ENCODE data around the gene ZNF471. TPM values are rescaled to one million over a fixed set of nuclear protein-coding genes. Genes with fewer than 3 reads are reported as not detected.

The ZNF471 gene
- total and polyA plus RNA-seq, 9 donors: 5.9 to 22.4 (median 14.1) TPM

DNA sequence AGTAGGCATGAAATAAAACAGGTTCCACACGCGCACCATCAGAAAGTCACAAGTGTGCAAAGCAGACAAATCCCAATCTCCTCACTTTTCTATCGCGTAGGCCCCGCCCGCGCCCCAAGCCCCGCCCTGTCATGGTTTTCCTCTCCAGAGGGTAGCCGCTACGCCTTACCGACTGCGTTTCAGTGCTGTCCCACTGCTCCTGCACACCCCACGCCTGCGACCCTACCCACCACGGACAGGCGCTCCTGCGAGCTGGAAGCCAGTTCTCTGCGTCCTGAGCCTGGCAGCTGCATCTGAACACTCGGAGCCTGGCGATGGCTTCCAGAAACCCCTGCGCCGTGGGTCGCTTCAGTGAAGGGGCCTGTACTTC, 59.2 kb downstream of the ZNF471 start:
- H3K36me3 ChIP-seq: no peaks in the 10 kb centered on the region
- peak overlapping the region; percentile 86 for H3K4me3 ChIP-seq
- H3K4me1 ChIP-seq (ENCODE audit: insufficient read depth): peaks cover 9% of the 10 kb centered on the region
- intact Hi-C loops (cut with DNase I): no loop called here
- 1% methylated on average over 23 of the region's 23 CpGs for WGBS, 3 donors
- H3K27me3 ChIP-seq: no peaks in the 10 kb centered on the region
- TF ChIP-seq CTCF (IDR thresholded peaks at IDR 0.05) (no peak), EP300 (IDR thresholded peaks at IDR 0.05) (no peak), POLR2A (IDR thresholded peaks at IDR 0.05) (no peak)
- peak in 3 of 5 donors; percentile 35 to 68 (median 54) for DNase-seq
- H3K27ac ChIP-seq: peak overlapping the region in 1 of 2 donors; percentile 52
- peaks cover under 1 to 32% of the 10 kb centered on the region in 2 donors for H3K9me3 ChIP-seq

DNA sequence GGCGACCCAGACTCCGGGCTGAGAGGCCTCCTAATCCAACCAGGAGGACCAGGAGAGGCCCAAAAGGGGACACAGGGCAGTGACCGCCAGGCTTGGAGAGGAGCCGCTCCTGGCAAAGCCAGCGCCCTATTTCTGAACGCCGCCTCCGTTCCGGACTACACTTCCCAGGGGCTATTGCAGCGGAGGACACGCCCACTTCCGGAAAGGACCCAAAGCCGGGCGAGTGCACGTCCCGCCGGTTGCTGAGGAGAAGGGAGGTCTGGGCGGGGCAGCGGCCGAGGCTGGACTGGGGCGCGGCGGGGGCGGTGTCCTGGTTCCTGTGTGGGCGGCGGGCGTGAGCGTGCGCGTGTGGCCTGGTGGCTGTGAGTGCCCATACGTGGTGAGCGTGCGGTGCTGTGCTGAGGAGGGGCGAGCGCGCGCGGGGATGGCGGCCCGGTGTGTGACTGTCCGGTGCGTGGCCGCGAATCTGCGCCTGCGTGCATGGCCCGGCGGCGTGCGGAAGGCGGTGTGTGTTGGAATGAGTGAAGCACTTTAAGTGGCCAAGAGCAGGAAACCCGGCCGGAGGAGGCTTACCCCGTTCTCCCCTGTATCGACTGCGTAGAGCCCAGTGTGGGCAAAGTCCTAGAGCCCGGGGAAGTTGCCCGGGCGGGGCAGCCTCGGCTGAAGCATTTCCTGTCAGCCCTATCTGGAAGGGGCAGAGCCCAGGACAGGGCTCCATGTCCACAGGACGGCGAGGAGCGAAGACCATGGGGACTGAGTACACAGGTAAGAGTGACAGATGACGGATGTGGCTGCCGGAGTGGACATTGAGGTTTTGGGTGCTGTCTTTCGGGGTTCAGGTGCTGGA, 59.8 kb downstream of the ZNF471 start, which contains the start of gene ZNF470:
Gene ZNF470 (plus strand): TSS at position 195 of the 847 bp plus-strand sequence. CDS start 2,844 bp downstream, outside the sequence.
- H3K36me3 ChIP-seq: no peaks in the 10 kb centered on the region
- H3K4me3 ChIP-seq: peak within 1 kb of the TSS; percentile 86
- WGBS, 3 donors: 1 to 3% (median 2%) methylated on average over 53 to 66 of the region's 66 CpGs
- DNase-seq: peak; percentile 92 to 94 (median 92)
- peaks cover 0 to 32% of the 10 kb centered on the region in 2 donors for H3K9me3 ChIP-seq
- peak within 1 kb of the TSS in 1 of 2 donors; percentile 52 for H3K27ac ChIP-seq
- TF ChIP-seq CTCF (IDR thresholded peaks at IDR 0.05) (no peak), EP300 (IDR thresholded peaks at IDR 0.05) (no peak), POLR2A (IDR thresholded peaks at IDR 0.05) (peak; percentile 48)
- H3K27me3 ChIP-seq: no peaks in the 10 kb centered on the region
- intact Hi-C loops (cut with DNase I): no loop called here
- peaks cover 9% of the 10 kb centered on the region for H3K4me1 ChIP-seq (ENCODE audit: insufficient read depth)

DNA sequence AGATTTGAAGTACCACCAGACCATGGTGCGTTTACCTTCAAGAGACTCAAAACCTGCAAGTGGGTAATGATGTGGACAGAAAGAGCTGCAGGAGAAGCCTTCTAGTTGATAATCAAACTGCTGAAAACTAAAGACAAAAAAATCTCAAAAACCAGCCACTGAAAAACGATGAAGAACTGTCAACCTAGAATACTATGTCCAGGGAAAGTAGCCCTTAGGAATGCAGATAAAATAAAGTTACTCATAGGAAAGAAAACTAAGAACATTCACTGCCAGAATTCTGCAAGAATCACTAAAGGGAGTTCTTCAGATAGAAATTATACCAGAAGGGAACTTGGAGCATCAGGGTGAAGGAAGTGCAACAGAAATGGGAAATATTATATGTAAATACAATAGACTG, 64.9 kb downstream of the ZNF471 start:
- TF ChIP-seq CTCF (IDR thresholded peaks at IDR 0.05): no peak
- Histone ChIP-seq H3K4me3 (no peak overlapping the region), H3K27me3 (no peaks in the 10 kb centered on the region), H3K36me3 (peaks cover 6% of the 10 kb centered on the region), H3K27ac (no peak overlapping the region), H3K9me3 (peaks cover 9 to 55% of the 10 kb centered on the region in 2 donors), H3K4me1 (ENCODE audit: insufficient read depth) (peaks cover 7% of the 10 kb centered on the region)
- 49 to 50% (median 50%) methylated on average over 2 of the region's 2 CpGs for WGBS, 3 donors
- intact Hi-C loops (cut with DNase I): no loop called here
- no peak for DNase-seq

GRCh38 chr19:56573914-56574313, 66.3 kb downstream of the ZNF471 start:
- Histone ChIP-seq H3K27me3 (no peaks in the 10 kb centered on the region), H3K36me3 (peaks cover 6% of the 10 kb centered on the region), H3K27ac (no peak overlapping the region), H3K4me3 (no peak overlapping the region), H3K9me3 (peaks cover 15 to 66% of the 10 kb centered on the region in 2 donors), H3K4me1 (ENCODE audit: insufficient read depth) (no peaks in the 10 kb centered on the region)
- WGBS, 3 donors: 97 to 99% (median 98%) methylated on average over 3 of the region's 3 CpGs
- TF ChIP-seq CTCF (IDR thresholded peaks at IDR 0.05) (no peak), POLR2A (IDR thresholded peaks at IDR 0.05) (no peak), EP300 (IDR thresholded peaks at IDR 0.05) (no peak)
- no peak for DNase-seq
- intact Hi-C loops (cut with DNase I): no loop called here
